COLO668 (cell line): ENCODE data around the gene OAT.
"Not testable (repeated sequence)": the region's sequence is repeated elsewhere in the genome, so short reads cannot be mapped to it uniquely, and the experiment has no call there.

Experiments used
- DNase-seq: peaks from one replicate; lab custom pipeline; 2025; ENCODE audit not compliant: unreplicated experiment; lab: John Stamatoyannopoulos, UW

OAT gene

DNA sequence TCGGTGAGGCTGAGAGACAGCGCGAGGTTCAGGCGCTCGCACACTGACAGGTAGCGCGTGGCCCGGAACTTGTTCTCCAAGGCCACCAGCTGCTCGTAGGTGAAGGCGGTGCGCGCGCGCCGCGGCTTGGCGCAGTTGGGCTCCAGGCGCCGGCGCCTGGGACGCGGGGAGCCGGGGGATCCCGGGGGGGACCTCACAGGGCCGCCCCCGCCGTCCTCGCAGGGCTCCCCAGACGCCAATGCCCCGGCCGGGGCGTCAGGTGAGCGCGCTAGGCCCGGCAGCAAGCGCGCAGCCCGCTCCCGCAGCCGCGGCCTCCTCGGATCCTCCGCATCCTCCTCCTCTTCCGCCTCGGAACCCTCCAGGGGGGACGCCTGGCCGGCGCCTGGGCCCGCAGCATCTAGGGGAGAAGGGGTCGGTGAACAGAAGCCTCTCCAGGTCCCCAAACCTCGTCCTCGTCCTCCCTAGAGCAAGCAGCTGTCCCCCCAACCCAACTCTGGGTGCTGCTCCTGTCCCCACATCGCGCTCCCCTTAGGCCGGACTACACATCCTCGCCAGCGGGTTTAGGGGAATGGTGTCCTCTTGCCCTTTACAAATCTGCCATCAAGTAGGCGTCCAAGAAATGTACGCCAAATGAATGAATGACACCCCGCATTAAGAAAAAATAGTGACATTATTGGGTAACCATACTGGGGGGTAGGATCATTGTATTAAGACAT is 29.2 kb upstream of the OAT start:
- DNase-seq: peak; percentile 58

GRCh38 chr10:124446830-124447750 is 28.4 kb upstream of the OAT start:
- no peak for DNase-seq

DNA sequence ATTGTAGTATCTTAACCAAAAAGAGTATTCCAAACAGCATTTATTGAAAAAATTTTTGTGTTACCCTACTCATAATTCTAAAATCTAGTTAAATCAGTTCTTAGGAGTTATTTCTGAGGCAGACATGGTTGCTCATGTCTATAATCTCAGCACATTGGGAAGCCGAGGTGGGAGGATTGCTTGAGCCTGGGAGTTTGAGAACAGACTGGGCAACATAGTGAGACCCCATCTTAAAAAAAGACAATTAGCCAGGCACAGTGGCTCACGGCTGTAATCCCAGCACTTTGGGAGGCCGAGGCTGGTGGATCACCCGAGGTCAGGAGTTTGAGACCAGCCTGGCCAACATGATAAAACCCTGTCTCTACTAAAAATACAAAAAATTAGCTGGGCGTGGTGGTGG is 23.0 kb upstream of the OAT start:
- DNase-seq: not testable (repeated sequence)

DNA sequence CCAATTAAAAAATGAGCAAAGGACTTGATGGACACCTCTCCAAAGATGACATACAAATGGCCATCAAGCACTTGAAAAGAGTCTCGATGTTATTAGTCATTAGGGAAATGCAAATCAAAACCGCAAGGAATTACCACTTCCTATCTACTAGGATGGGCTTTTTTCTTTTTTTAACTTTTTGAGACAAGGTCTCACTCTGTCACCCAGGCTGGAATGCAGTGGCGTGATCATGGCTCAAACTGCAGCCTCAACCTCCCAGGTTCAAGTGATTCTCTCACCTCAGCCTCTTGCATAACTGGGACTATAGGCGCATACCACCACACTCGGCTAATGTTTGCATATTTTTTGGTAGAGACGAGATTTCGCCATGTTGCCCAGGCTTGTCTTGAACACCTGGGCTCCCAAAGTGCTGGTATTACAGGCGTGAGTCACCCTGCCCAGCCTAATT is 17.5 kb upstream of the OAT start:
- DNase-seq: no peak

DNA sequence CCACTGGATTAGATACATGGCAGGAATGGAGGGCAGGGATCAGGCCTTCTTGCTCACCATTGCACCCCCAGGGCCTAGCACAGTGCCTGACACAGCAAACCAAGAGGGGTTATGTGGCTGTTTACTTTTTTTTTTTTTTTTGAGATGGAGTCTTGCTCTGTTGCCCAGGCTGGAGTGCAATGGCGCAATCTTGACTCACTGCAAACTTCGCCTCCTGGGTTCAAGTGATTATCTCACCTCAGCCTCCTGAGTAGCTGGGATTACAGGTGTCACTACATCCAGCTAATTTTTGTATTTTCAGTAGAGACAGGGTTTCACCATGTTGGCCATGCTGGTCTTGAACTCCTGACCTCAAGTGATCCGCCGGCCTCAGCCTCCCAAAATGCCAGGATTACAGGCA is 17.0 kb upstream of the OAT start:
- not testable (repeated sequence) for DNase-seq

GRCh38 chr10:124433461-124433860 is 14.7 kb upstream of the OAT start:
- DNase-seq: no peak

GRCh38 chr10:124430077-124430476 is 11.4 kb upstream of the OAT start:
- no peak for DNase-seq

DNA sequence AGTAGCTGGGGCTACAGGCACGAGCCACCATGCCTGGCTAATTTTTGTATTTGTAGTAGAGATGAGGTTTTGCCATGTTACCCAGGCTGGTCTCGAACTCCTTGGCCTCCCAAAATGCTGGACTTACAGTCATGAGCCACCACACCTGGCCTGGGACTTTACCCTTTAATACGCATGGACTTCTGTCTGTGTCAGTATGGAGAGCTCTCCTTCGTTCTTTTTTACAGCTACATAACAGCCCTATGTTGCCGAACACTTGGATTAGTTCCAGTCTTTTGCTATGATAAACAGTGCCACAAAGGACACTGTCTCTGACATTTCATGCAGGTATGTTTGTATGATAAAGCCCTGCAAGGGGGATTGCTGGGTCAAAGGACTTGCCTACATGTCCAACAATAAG is 10.9 kb upstream of the OAT start:
- DNase-seq: no peak

GRCh38 chr10:124428207-124428777 is 9.6 kb upstream of the OAT start:
- no peak for DNase-seq

DNA sequence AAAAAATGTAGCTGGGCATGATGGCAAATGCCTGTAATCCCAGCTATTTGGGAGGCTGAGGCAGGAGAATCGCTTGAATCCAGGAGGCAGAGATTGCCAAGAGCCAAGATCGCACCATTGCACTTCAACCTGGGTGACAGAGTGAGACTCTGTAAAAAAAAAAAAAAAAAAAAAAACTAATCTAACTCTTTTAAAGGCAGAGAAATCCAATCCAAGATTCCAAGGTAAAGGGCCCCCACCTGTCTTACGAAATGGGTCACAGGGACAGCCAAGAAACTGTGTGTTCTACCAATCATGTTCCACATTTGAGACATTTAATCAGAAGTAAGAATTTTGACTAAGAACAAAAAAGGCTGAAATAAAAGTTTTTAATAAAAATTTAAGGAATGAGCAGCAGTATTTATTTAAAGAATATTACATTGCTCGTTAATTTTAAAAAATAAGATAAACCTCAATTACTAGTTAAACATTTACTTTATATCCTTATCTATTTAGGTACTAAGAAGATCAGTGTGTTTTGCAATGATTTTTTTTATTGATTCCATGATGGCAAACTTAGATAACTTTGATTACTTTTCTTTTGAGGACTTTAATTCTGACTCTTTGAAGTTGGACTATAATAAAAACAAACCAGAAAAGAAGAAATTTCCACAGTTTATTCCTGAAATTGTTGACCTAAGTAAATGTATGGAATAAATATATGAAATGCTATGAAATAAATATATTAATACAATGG is 6.7 kb upstream of the OAT start:
- no peak for DNase-seq

DNA sequence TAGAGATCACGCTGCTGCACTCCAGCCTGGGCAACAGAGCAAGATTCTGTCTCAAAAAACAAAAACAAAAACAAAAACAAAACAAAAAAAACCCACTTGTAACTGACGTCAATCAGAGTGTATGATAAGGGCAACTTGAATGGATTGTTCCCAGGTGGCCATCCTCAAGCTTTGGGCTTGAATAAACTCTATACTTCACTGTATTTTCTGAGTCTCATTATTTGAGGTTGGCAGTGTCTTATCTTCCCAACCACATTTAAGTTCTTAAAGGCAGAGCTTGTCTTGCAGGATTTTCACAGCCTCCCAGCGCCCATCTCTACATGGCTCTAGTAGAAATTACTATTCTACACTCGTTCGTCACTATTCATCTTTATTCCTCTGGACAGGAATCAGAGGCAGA is 5.1 kb upstream of the OAT start:
- DNase-seq: no peak

GRCh38 chr10:124422742-124423141 is 4.0 kb upstream of the OAT start:
- no peak for DNase-seq

DNA sequence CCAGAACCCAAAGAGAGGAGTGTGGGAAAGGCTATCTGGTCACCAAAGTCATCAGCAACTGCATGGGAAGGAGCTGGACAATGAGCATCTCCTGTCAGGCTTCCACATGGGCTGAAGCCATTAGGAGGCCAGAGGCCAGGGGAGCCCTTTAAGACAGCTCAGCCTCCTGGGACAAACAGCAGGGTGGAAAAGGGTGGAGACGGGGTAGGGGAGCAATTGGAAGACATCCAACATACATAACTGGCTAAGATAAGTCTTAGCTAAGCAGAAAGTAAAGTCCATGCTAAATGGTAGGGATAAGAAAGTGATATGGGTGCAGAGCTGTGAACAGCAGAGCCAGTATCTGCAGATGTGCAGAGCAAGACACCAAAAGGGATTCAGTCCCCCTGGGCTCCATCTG is 1.5 kb upstream of the OAT start:
- DNase-seq: no peak

- DNase-seq: no peak
These were observed 912 bp upstream of the OAT start for GRCh38 chr10:124419635-124420034.

DNA sequence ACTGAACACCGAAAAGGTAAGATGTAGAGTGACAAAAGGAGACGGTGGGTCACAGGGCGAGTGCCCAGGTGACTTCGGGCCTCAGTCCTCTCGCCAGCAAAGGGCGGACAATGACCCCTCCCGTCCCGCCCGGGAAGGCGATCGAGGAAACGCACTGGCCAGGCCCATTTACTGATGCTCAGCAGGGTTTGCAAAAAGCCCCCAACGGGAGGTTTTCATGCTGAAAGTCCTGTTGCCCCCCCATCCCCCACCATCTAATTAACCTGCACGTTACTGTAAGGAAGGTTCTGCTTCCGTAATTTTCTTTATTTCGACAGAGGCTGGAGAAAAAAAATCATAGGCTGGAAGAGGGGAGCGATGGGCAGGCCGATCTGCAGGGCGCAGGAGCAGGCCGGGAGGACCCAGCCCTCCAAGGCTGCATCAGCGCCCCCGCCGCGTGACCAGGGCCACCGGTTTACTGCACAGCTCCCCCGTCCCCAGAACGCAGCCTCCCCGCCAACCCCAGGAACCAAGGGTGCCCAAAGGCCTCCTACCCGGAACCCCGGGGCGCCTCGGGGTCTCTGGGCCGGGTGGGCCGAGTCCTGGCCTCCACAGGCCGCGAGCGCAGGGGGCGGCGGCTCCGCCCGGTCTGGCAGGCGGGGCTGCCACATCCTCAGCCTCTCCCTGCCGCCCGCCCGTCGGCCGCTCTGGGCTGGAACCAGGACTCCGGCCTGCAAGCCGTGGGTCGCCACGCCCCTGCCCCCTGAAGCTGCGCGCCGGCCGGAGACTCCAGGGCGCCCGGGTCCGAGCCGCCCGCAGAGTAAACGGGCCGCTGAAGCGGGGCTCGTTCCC is 613 bp downstream of the OAT start:
- peak; percentile 56 for DNase-seq

DNA sequence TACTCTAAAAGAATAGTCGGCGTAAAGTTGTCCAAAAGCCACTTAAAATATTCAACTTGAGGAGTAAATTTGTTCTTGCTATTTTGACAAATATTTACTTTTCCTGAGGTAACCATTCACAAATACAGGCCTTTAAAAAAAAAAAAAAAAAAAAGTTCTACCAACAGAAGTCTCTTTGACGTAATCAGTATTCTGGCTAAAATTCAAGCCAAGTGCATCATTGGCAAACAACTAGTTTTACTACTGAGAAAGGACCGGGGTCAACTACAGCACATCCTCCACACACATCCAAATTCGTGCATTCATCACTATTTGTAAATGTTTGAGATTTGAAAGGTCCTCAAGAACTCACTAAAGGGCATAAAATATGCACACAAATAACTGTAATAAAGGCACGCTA is 2.0 kb downstream of the OAT start:
- DNase-seq: no peak

DNA sequence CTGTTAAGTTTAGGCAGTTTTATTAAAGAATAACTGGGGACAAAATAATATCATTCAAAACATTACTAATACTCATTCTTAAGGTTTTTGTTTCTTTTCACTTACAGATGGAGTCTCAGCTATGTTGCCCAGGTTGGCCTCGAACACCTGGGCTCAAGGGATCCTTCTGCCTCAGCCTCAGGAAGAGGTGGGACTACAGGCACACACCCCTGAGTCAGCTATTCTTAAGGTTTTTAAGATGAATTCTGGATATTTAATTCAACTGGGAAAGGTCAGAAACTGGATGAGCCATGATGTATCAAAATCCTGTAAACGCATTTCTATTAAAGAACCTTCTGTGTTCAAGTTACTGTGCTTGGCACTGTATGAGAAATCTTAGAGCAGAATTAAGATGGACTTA is 3.5 kb downstream of the OAT start:
- DNase-seq: no peak

GRCh38 chr10:124414076-124414475 is 4.6 kb downstream of the OAT start:
- no peak for DNase-seq

DNA sequence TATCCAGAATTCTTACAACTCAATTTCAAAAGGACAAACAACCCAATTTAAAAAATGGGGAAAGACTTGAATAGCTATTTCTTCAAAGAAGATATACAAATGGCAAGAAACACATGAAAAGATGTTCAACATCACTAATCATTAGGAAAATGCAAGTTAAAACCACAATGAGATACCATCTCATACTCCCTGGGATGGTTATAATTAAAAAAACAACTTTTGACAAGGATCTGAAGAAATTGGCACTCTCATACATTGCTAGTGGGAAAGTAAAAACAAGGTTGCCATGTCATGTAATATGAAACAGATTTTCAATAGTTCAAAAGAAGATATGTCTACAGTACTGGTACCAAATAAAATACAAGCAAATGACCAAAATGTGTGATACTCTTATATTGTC is 9.0 kb downstream of the OAT start:
- DNase-seq: no peak

GRCh38 chr10:124408357-124408756 is 10.4 kb downstream of the OAT start:
- DNase-seq: no peak
